Parathyroid adenoma (tissue), 2 donors: Measurements from ENCODE around the gene PARD3B.

Source experiments
- H2AFZ ChIP-seq: fragments of 300-600 bp; sonication (generic); one replicate; pipeline ENCODE4 v1.7.0; 2017; ENCODE audit warnings: antibody characterized with exemption, mild to moderate bottlenecking
- H3K27ac ChIP-seq: fragments of 300-600 bp; sonication (generic); one replicate; pipeline ENCODE4 v1.7.0; 2017
- H3K27me3 ChIP-seq: fragments of 300-600 bp; sonication (generic); one replicate; pipeline ENCODE4 v1.7.0; 2017; ENCODE audit warnings: low read length; ENCODE audit not compliant: control insufficient read depth, insufficient read depth
- H3K36me3 ChIP-seq: fragments of 300-600 bp; sonication (generic); one replicate; pipeline ENCODE4 v1.7.0; 2017; ENCODE audit warnings: low read length; ENCODE audit not compliant: control insufficient read depth, insufficient read depth
- H3K4me1 ChIP-seq: fragments of 300-600 bp; sonication (generic); one replicate; pipeline ENCODE4 v1.7.0; 2017; ENCODE audit warnings: control low read depth
- H3K4me2 ChIP-seq: fragments of 300-600 bp; sonication (generic); one replicate; pipeline ENCODE4 v1.7.0; 2017; ENCODE audit warnings: low read length
- H3K4me3 ChIP-seq: fragments of 300-600 bp; sonication (generic); one replicate; pipeline ENCODE4 v1.7.0; 2017; ENCODE audit warnings: low read depth, low read length
- H3K79me2 ChIP-seq: fragments of 300-600 bp; sonication (generic); one replicate; pipeline ENCODE4 v1.7.0; 2017; ENCODE audit warnings: control low read depth
- H3K9ac ChIP-seq: fragments of 300-600 bp; sonication (generic); one replicate; pipeline ENCODE4 v1.7.0; 2017; ENCODE audit warnings: mild to moderate bottlenecking
- H3K9me3 ChIP-seq: fragments of 300-600 bp; sonication (generic); one replicate; pipeline ENCODE4 v1.7.0; 2017; ENCODE audit warnings: low read length; ENCODE audit not compliant: control insufficient read depth
- CTCF ChIP-seq: fragments of 300-600 bp; sonication (generic); IDR thresholded peaks from one replicate; pipeline ENCODE4 v1.7.0; 2017; ENCODE audit warnings: antibody characterized with exemption, mild to moderate bottlenecking
- donor health status: primary hyperparathyroidism.

The PARD3B gene

GRCh38 chr2:205370726-205371125 lies 825.5 kb downstream of the PARD3B start:
- Histone ChIP-seq H3K27ac (no peak overlapping the region), H3K4me2 (no peak overlapping the region), H2AFZ (no peak overlapping the region), H3K4me1 (no peaks in the 10 kb centered on the region), H3K9ac (no peak overlapping the region), H3K27me3 (no peaks in the 10 kb centered on the region), H3K79me2 (no peaks in the 10 kb centered on the region), H3K36me3 (no peaks in the 10 kb centered on the region), H3K9me3 (no peaks in the 10 kb centered on the region), H3K4me3 (no peak overlapping the region)
- TF ChIP-seq CTCF = no peak

DNA sequence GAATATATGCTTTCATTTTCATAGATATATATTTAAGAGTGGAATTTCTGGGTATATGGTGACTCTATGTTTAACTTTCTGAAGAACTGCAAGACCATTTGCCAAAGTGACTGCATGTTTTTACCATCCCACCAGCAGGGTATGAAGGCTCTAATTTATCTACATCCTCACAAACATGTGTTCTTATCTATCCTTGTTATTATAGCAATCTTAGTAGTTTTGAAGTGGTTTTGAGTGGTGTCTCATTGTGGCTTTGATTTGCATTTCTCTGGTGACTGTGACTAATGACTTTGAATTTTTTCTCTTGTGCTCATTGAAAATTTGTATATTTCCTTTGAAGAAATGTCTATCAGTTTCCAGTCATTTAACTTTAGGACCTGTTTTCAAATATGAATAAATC lies 826.9 kb downstream of the PARD3B start:
- Histone ChIP-seq H3K4me1 (no peaks in the 10 kb centered on the region), H3K4me3 (no peak overlapping the region), H2AFZ (no peak overlapping the region), H3K27ac (no peak overlapping the region), H3K36me3 (no peaks in the 10 kb centered on the region), H3K27me3 (no peaks in the 10 kb centered on the region), H3K4me2 (no peak overlapping the region), H3K9me3 (no peaks in the 10 kb centered on the region), H3K9ac (no peak overlapping the region), H3K79me2 (no peaks in the 10 kb centered on the region)
- TF ChIP-seq CTCF = no peak

DNA sequence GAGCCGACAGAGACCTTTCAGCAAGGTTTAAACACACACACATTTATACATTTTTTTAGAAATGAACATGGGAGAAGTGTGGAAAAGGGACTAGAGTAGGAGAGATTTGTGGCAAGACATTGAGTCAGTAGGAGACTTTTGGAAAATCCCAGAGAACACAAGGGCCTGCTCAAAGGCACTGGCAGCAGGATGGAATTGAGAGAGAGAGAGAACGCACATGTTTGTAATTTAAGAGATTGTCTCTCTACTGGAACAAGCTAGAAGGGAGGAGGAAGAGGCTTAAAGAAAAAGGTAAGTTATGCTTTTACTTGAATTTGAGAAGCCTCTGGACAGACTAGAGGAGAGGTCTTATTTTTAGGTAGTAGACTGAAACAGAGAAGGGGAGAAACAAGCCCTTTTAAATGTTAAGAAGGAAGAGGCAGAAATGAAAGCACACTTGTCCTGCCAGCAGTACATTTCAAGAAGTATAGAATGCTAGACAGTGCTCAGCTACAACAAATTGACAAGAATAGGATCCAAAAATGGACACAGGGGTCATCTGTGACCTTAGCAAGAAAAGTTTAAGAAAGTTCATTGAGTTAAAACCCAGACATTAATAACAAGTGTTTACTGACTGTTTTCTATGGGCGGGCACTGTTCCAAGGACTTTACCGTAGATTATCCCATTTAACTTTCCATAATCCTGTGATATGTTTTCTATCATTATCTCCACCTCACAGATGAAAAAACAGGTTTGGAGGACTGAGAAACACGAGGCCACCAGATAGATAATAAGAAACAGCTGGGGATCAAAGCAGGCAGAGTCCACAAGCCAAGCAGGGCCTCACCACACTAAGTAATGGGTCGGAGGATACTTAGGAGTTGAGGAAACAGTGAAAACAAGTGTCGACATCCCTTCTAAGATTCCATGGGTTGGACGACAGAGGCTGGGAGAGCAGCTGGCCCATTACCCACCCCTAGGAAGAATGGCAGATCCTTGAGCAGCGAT lies 830.5 kb downstream of the PARD3B start:
- Histone ChIP-seq H3K36me3 (no peaks in the 10 kb centered on the region), H3K4me3 (no peak overlapping the region), H3K4me1 (no peaks in the 10 kb centered on the region), H3K79me2 (no peaks in the 10 kb centered on the region), H3K9ac (no peak overlapping the region), H3K27me3 (no peaks in the 10 kb centered on the region), H3K4me2 (no peak overlapping the region), H3K27ac (no peak overlapping the region), H3K9me3 (no peaks in the 10 kb centered on the region), H2AFZ (no peak overlapping the region)
- no peak for TF ChIP-seq CTCF

GRCh38 chr2:205377324-205377723 lies 832.0 kb downstream of the PARD3B start:
- no peak overlapping the region for H3K4me3 ChIP-seq
- no peak overlapping the region for H3K9ac ChIP-seq
- H2AFZ ChIP-seq = no peak overlapping the region
- H3K27me3 ChIP-seq = no peaks in the 10 kb centered on the region
- no peaks in the 10 kb centered on the region for H3K79me2 ChIP-seq
- no peaks in the 10 kb centered on the region for H3K9me3 ChIP-seq
- no peak for TF ChIP-seq CTCF
- no peaks in the 10 kb centered on the region for H3K36me3 ChIP-seq
- H3K4me1 ChIP-seq = no peaks in the 10 kb centered on the region
- H3K4me2 ChIP-seq = no peak overlapping the region
- H3K27ac ChIP-seq = no peak overlapping the region

DNA sequence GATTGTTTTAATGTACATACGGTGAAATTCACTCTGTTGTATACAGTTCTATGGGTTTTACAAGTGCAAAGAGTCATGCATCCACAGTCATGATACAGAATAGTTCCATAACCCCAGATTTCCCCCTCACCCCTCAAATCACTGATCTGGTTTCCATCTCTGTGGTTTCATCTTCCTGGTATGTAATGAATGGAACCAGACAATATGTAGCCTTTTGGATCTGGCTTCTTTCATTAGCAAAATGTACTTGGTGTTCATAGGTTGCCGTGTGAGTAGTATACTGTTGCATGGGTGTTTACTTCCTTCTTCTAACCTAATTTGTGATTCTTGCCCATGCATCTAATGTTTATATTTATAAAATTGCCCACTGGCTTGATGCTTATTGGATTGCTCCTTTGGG lies 838.3 kb downstream of the PARD3B start:
- H3K27me3 ChIP-seq = no peaks in the 10 kb centered on the region
- no peaks in the 10 kb centered on the region for H3K4me1 ChIP-seq
- H3K27ac ChIP-seq = no peak overlapping the region
- no peak for TF ChIP-seq CTCF
- H2AFZ ChIP-seq = no peak overlapping the region
- H3K79me2 ChIP-seq = no peaks in the 10 kb centered on the region
- H3K9ac ChIP-seq = no peak overlapping the region
- no peak overlapping the region for H3K4me3 ChIP-seq
- H3K36me3 ChIP-seq = no peaks in the 10 kb centered on the region
- H3K4me2 ChIP-seq = no peak overlapping the region
- no peaks in the 10 kb centered on the region for H3K9me3 ChIP-seq
